22Rv1 (cell line): ENCODE results near the gene ACE2.
"Not testable (repeated sequence)": the region's sequence is repeated elsewhere in the genome, so short reads cannot be mapped to it uniquely, and the experiment has no call there.

Source experiments
- H3K27ac ChIP-seq: fragments of 450-650 bp; 2 replicates; pipeline ENCODE4 v1.5.1; 2017
- ZFX ChIP-seq: fragments of 450-650 bp; IDR thresholded peaks from 2 replicates; pipeline ENCODE4 v1.6.1; 2017; ENCODE audit warnings: antibody characterized with exemption, borderline replicate concordance
- TF ChIP-seq, protein P1 (sequence below): fragments of 450-650 bp; IDR thresholded peaks from 2 replicates; pipeline ENCODE4 v1.5.1; 2017; ENCODE audit warnings: mild to moderate bottlenecking

The ACE2 gene

DNA sequence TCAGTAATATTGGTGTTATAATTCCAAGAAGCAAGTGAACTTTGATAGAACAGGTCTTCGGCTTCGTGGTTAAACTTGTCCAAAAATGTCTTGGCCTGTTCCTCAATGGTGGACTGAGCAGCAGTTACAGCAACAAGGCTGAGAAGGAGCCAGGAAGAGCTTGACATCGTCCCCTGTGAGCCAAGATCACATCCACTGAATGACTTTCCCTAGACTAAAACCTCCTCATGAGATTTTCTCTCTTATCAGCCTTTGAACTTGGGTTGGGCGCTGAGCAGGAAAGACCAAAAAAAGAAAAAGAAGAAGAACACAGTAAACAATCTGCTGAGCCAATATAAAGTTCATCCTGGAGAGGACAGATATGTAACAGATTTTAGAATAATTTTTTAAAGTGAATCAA lies at the start of gene ACE2:
Gene ACE2 (minus strand): TSS at position 216 of the 400 bp plus-strand sequence. CDS start 49 bp downstream, at position 167.
- no peak within 1 kb of the TSS for H3K27ac ChIP-seq
- TF ChIP-seq ZFX = no peak
- TF ChIP-seq, protein P1, sequence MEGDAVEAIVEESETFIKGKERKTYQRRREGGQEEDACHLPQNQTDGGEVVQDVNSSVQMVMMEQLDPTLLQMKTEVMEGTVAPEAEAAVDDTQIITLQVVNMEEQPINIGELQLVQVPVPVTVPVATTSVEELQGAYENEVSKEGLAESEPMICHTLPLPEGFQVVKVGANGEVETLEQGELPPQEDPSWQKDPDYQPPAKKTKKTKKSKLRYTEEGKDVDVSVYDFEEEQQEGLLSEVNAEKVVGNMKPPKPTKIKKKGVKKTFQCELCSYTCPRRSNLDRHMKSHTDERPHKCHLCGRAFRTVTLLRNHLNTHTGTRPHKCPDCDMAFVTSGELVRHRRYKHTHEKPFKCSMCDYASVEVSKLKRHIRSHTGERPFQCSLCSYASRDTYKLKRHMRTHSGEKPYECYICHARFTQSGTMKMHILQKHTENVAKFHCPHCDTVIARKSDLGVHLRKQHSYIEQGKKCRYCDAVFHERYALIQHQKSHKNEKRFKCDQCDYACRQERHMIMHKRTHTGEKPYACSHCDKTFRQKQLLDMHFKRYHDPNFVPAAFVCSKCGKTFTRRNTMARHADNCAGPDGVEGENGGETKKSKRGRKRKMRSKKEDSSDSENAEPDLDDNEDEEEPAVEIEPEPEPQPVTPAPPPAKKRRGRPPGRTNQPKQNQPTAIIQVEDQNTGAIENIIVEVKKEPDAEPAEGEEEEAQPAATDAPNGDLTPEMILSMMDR = no peak

DNA sequence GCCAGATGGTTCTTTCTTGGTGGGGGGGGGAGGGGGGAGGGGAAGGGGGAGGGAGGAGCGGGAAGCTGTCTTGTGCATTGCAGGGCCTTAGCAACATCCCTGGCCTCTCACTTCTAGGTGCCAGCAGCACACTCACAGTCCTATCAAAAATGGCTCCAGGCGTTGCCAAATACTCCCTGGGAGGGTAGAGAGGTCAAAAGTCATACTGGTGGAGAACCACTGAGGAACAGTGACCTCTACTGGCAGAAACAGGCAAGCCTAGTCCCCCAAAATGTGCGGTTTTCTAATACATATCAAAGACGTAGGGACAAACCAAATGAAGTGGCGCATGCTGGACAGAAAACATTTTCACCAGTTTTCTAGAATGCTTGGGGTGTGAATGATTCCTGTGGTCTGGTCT lies 46.8 kb upstream of the ACE2 start:
- H3K27ac ChIP-seq = not testable (repeated sequence)

DNA sequence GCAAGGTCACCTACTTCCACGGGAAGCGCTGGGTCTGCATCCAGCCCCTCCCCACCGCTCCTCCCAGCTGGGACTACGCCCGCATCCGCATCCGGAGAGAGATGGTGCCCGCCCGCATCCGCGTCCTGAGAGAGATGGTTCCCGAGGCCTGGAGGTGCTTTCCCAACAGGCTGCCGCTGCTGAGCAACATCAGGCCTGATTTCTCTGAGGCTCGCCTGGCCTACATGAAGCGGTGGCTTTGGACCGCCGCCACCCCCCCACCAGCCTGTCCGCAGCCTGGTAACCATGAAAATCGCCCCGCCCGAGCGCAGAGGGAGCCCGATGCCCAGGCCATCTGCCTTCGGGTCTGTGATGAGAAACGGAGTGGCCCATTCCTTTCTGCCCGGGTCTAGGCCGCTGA lies 45.8 kb upstream of the ACE2 start:
- TF ChIP-seq, protein P1 = no peak
- TF ChIP-seq ZFX = no peak
- H3K27ac ChIP-seq = no peak overlapping the region

DNA sequence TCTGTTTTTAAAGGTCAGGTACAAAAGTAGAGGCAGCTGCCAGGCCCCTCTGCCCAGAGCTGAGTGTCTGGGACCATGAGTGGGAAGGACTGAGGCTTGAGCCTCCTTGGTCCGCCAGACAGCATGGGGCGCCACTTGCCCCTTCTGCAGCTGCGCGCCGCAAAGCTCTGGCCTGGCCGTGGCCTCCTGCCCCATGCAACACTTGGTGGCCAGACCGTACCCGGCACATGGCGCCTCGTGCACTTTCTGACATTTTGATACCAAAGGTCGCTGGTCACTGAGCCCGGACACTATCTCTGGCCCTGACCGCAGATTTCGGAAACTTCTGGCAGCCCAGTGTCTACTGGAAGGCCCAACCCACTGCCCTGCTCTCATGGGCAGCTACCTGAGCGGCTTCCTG lies 45.3 kb upstream of the ACE2 start:
- no peak overlapping the region for H3K27ac ChIP-seq
- TF ChIP-seq, protein P1 = no peak
- TF ChIP-seq ZFX = no peak

DNA sequence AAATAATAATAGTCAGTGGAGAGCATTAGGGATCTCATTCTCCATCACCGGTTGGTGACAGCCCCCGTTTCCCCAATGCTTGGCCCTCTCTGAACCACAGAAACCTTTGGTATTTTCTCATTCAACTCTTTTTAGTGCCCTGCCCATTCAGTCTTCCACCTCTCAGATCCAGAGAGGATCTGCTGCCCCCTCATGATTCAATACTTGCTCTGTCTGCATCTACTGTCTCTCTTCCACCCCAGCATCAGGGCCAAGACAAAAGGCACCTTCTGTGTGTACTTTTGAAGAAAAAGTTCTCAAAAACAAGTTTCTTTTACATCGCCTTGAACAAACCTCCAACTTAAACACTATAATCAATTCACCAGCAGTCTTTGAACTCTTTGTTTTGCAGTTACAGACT lies 44.5 kb upstream of the ACE2 start:
- TF ChIP-seq ZFX = no peak
- TF ChIP-seq, protein P1 = no peak

DNA sequence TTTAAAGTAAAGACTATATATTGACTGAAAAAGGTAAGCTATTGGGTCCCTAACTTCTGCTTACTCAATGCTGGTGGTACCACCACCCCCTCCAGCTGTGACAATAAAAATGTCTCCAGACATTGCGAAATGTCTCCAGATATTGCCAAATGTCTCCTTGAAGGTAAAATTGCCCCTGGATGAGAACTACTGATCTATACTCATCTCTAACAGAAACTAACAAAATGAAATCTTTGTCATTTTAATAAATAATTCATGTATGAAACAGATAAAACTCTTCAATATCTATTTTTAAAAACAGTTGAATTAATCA lies 43.8 kb upstream of the ACE2 start:
- TF ChIP-seq, protein P1 = no peak
- no peak overlapping the region for H3K27ac ChIP-seq

More for the DNA sequence above, 44.5 kb upstream of the ACE2 start:
- H3K27ac ChIP-seq = no peak overlapping the region

DNA sequence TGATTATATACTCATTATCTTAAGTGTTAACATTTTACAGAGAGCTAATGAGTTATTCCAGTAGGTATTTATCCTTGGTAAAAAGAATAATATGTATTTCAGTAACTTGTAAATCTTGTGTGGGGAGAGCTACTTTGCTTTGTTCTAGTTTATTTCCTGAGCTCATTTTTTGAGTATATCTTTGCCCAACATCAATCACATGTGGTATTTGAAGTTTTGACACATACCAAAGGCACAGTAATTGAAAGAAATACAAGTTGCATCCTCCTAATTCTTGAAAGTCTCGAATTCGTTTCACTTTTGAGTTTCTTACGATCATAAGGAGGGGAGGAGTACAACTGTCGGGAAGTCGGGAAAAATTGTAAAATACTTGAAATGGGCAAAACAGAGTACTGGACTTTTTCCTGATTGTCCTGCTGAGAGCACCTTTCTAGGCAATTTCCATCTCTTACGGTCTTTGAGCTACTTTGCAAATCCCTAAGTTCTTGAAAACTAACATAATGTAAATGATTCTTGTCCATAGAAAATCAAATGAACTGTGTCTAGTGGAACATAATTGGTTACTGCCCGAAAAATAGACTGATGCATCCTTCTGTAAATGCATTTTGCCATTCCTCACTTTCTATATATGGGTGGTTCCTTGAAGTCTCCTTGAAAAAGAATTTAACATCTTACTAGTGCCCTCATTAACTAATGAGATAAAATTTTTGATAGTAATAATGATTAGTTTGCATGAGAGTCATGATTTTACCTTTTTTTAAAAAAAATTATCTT lies 43.2 kb upstream of the ACE2 start:
- TF ChIP-seq, protein P1 = no peak
- no peak for TF ChIP-seq ZFX
- no peak overlapping the region for H3K27ac ChIP-seq

DNA sequence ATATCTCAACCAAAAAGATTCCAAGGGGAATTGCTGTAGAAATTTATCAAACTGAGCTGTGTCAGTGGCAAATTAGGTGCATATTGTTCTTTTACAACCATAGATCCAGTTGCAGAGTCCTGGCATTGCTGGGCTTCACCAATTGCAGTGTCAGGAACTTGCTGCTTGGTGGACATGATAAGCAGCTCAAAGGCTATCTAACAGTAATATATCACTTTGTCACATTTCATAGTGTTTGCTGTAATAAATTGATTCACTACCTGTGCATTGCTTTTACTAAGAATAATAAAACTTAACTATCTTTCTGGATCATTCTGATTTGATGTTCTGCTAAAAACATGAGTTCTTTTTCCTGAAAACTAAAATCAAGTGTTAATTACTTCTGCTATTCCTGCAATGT lies 30.9 kb upstream of the ACE2 start:
- no peak for TF ChIP-seq ZFX
- no peak overlapping the region for H3K27ac ChIP-seq
